HepG2 (cell line): Measurements from ENCODE around the gene IL11RA. TPM values are rescaled to one million over a fixed set of nuclear protein-coding genes. Genes with fewer than 3 reads are reported as not detected.
A peak's percentile ranks its signal among the peaks of the same experiment; 100 is the strongest.

Source experiments
- MLX ChIP-seq: IDR thresholded peaks from 2 replicates; pipeline ENCODE4 v1.6.1; 2016
- NKX3-1 ChIP-seq: sonication (generic); formaldehyde crosslinking; IDR thresholded peaks from 2 replicates; pipeline ENCODE4 v1.5.0; 2020; ENCODE audit warnings: missing genetic modification reagents
- SMYD3 ChIP-seq: sonication (generic); formaldehyde crosslinking; IDR thresholded peaks from 2 replicates; pipeline ENCODE4 v1.8.1; 2023; ENCODE audit warnings: mild to moderate bottlenecking, missing genetic modification reagents
- SOX6 ChIP-seq, 2 experiments: fragments of 450-650 bp in 1 of 2; sonication (generic) in 1 of 2; formaldehyde crosslinking in 1 of 2; IDR thresholded peaks; 2 replicates each; pipeline versions ENCODE4 v1.4.0 to v1.6.1; 2017 to 2020; ENCODE audit warnings: antibody characterized with exemption in 1 of 2, mild to moderate bottlenecking in 1 of 2, missing genetic modification reagents in 1 of 2
- ZNF180 ChIP-seq: sonication (generic); formaldehyde crosslinking; IDR thresholded peaks from 2 replicates; pipeline ENCODE4 v1.4.0; 2020; ENCODE audit warnings: low read depth, missing genetic modification reagents, borderline replicate concordance
- ZNF280B ChIP-seq: sonication (generic); formaldehyde crosslinking; IDR thresholded peaks from 2 replicates; pipeline ENCODE4 v1.5.0; 2020; ENCODE audit warnings: missing genetic modification reagents, mild to moderate bottlenecking, borderline replicate concordance
- ZNF776 ChIP-seq: sonication (generic); formaldehyde crosslinking; IDR thresholded peaks from 2 replicates; pipeline ENCODE4 v1.4.0; 2020; ENCODE audit warnings: mild to moderate bottlenecking, missing genetic modification reagents
- ZSCAN25 ChIP-seq: sonication (generic); formaldehyde crosslinking; IDR thresholded peaks from 2 replicates; pipeline ENCODE4 v1.8.0; 2022; ENCODE audit warnings: mild to moderate bottlenecking, missing genetic modification reagents
- polyA plus RNA-seq, 8 experiments: library from polyadenylated mRNA; depleted of rRNA in 3 of 8; stranded (reverse) in 7 of 8; unstranded in 1 of 8; fragments of >200 nt; fragmentation: Illumina TruSeq in 4 of 8; extraction: Trizol in 4 of 8; gene quantifications; 2 replicates each; pipeline versions ENCODE4 v1.2.1 to v1.2.3, GENCODE V29; 2011 to 2016; ENCODE audit warnings: low read depth in 4 of 8, missing spikeins in 1 of 8, mixed read lengths in 1 of 8; ENCODE audit not compliant: insufficient read depth in 1 of 8
- total RNA-seq, 5 experiments: library from RNA; depleted of rRNA; stranded (reverse); fragments of >200 nt; fragmentation: Illumina TruSeq; extraction: Trizol; gene quantifications; 2 replicates each; pipeline ENCODE4 v1.2.3, GENCODE V29; 2016; ENCODE audit warnings: low read depth in 1 of 5
- TF ChIP-seq, protein P1 (sequence below): sonication (generic); formaldehyde crosslinking; IDR thresholded peaks from 2 replicates; pipeline ENCODE4 v1.8.1; 2023; ENCODE audit warnings: missing genetic modification reagents, inconsistent platforms, borderline replicate concordance
- TF ChIP-seq, protein P2 (sequence below): sonication (generic); formaldehyde crosslinking; IDR thresholded peaks from 2 replicates; pipeline ENCODE4 v1.4.0; 2020; ENCODE audit warnings: missing genetic modification reagents, low read depth, mild to moderate bottlenecking, borderline replicate concordance
- TF ChIP-seq, protein P3 (sequence below): sonication (generic); formaldehyde crosslinking; IDR thresholded peaks from 2 replicates; pipeline ENCODE4 v1.5.0; 2020; ENCODE audit warnings: mild to moderate bottlenecking, missing genetic modification reagents, borderline replicate concordance
- TF ChIP-seq, protein P4 (sequence below): IDR thresholded peaks from 2 replicates; pipeline ENCODE4 v1.6.1; 2016; ENCODE audit warnings: mild to moderate bottlenecking, missing biosample characterization, missing genetic modification reagents

IL11RA gene
- total and polyA plus RNA-seq, 2 of the 13 experiments (the other 11 are each of a cell fraction or from before 2014, with no cell fraction given) = 2.0 to 4.2 TPM

DNA sequence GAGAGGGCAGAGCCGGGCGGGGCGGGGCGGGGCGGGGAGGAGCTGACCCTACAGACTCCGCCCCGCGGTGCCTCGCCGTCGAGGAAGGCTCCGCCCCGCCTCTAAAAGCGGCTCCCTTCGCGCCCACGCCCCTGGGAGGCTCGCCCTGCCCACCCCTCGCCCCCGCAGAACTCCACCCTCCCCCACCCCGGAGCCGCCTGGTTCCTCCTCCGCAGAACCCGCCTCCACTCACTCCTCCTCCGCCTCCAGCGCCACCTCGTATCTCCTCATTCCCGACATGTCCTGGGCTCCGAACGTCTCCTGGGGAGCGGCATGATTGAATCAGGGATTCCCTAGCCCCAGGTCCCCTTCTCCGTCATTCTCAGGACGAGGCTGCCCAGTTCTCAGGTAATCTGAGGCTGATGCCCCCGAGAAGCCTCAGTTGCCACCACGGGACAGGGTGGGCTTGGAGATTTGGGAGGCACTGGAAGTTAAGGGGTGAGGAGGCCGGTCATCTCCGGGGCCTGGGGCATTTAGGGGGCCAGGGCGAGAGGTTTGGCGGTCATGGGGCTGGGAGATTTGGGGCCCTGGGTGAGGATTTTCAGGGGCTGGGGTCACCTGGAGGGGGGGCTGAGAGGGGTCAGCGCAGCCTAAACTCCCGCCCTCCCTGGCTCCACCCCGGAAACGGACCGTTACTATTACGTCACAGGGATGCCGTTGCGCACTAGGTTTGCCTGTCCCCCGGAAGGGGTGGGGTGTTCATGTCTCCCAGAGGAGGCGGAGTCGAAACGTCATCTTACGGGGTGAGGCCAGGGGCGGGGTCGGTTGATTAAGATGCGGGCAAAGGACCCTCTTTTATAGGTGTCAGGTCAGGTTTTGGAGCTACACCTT lies 13.6 kb downstream of the IL11RA start (continued):
- TF ChIP-seq, protein P1, sequence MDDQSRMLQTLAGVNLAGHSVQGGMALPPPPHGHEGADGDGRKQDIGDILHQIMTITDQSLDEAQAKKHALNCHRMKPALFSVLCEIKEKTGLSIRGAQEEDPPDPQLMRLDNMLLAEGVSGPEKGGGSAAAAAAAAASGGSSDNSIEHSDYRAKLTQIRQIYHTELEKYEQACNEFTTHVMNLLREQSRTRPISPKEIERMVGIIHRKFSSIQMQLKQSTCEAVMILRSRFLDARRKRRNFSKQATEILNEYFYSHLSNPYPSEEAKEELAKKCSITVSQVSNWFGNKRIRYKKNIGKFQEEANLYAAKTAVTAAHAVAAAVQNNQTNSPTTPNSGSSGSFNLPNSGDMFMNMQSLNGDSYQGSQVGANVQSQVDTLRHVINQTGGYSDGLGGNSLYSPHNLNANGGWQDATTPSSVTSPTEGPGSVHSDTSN (CRISPR knock-in tag) = no peak
- TF ChIP-seq, protein P2, sequence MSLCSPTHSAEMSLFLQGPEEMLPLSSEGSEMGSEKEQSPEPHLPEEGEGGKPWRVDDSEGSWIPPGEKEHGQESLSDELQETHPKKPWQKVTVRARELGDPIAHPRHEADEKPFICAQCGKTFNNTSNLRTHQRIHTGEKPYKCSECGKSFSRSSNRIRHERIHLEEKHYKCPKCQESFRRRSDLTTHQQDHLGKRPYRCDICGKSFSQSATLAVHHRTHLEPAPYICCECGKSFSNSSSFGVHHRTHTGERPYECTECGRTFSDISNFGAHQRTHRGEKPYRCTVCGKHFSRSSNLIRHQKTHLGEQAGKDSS (CRISPR knock-in tag) = no peak
- TF ChIP-seq ZNF180 (no peak), SMYD3 (CRISPR knock-in tag) (no peak), NKX3-1 (CRISPR knock-in tag) (no peak), SOX6 (IDR thresholded peaks at IDR 0.05) (no peak), SOX6 (CRISPR knock-in tag; IDR thresholded peaks at IDR 0.05) (peak; percentile 5; the same call in 1 of the 2 replicates), ZSCAN25 (CRISPR knock-in tag) (no peak), MLX (CRISPR knock-in tag) (no peak), ZNF776 (CRISPR knock-in tag) (no peak), ZNF280B (CRISPR knock-in tag) (no peak)
- TF ChIP-seq, protein P3, sequence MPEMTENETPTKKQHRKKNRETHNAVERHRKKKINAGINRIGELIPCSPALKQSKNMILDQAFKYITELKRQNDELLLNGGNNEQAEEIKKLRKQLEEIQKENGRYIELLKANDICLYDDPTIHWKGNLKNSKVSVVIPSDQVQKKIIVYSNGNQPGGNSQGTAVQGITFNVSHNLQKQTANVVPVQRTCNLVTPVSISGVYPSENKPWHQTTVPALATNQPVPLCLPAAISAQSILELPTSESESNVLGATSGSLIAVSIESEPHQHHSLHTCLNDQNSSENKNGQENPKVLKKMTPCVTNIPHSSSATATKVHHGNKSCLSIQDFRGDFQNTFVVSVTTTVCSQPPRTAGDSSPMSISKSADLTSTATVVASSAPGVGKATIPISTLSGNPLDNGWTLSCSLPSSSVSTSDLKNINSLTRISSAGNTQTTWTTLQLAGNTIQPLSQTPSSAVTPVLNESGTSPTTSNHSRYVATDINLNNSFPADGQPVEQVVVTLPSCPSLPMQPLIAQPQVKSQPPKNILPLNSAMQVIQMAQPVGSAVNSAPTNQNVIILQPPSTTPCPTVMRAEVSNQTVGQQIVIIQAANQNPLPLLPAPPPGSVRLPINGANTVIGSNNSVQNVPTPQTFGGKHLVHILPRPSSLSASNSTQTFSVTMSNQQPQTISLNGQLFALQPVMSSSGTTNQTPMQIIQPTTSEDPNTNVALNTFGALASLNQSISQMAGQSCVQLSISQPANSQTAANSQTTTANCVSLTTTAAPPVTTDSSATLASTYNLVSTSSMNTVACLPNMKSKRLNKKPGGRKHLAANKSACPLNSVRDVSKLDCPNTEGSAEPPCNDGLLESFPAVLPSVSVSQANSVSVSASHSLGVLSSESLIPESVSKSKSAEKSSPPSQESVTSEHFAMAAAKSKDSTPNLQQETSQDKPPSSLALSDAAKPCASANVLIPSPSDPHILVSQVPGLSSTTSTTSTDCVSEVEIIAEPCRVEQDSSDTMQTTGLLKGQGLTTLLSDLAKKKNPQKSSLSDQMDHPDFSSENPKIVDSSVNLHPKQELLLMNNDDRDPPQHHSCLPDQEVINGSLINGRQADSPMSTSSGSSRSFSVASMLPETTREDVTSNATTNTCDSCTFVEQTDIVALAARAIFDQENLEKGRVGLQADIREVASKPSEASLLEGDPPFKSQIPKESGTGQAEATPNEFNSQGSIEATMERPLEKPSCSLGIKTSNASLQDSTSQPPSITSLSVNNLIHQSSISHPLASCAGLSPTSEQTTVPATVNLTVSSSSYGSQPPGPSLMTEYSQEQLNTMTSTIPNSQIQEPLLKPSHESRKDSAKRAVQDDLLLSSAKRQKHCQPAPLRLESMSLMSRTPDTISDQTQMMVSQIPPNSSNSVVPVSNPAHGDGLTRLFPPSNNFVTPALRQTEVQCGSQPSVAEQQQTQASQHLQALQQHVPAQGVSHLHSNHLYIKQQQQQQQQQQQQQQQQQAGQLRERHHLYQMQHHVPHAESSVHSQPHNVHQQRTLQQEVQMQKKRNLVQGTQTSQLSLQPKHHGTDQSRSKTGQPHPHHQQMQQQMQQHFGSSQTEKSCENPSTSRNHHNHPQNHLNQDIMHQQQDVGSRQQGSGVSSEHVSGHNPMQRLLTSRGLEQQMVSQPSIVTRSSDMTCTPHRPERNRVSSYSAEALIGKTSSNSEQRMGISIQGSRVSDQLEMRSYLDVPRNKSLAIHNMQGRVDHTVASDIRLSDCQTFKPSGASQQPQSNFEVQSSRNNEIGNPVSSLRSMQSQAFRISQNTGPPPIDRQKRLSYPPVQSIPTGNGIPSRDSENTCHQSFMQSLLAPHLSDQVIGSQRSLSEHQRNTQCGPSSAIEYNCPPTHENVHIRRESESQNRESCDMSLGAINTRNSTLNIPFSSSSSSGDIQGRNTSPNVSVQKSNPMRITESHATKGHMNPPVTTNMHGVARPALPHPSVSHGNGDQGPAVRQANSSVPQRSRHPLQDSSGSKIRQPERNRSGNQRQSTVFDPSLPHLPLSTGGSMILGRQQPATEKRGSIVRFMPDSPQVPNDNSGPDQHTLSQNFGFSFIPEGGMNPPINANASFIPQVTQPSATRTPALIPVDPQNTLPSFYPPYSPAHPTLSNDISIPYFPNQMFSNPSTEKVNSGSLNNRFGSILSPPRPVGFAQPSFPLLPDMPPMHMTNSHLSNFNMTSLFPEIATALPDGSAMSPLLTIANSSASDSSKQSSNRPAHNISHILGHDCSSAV = no peak
- TF ChIP-seq, protein P4, sequence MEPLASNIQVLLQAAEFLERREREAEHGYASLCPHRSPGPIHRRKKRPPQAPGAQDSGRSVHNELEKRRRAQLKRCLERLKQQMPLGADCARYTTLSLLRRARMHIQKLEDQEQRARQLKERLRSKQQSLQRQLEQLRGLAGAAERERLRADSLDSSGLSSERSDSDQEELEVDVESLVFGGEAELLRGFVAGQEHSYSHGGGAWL (CRISPR knock-in tag) = no peak
